ENCODE results near the gene CDC14B.
A peak's percentile ranks its signal among the peaks of the same experiment; 100 is the strongest.

CDC14B gene

GRCh38 chr9:96485280-96485679 lies 134.4 kb downstream of the CDC14B start:
- H3K27me3 ChIP-seq (ENCODE audit: insufficient read depth, low read length) = no peaks in the 10 kb centered on the region
- H3K27ac ChIP-seq (ENCODE audit: low read length) = no peak overlapping the region
- peaks cover 44% of the 10 kb centered on the region for H3K36me3 ChIP-seq (ENCODE audit: insufficient read depth, low read depth, low read length)
- H3K9me3 ChIP-seq (ENCODE audit: insufficient read depth, low read depth, low read length) = no peaks in the 10 kb centered on the region
- H3K9ac ChIP-seq (ENCODE audit: low read depth, low read length) = no peak overlapping the region
- H3K4me3 ChIP-seq (ENCODE audit: low read length) = no peak overlapping the region
- H3K4me1 ChIP-seq (ENCODE audit: insufficient read depth, low read length) = no peaks in the 10 kb centered on the region

- Histone ChIP-seq H3K4me1 (ENCODE audit: insufficient read depth, low read length) (no peaks in the 10 kb centered on the region), H3K27me3 (ENCODE audit: insufficient read depth, low read length) (no peaks in the 10 kb centered on the region), H3K9ac (ENCODE audit: low read depth, low read length) (no peak overlapping the region), H3K4me3 (ENCODE audit: low read length) (no peak overlapping the region), H3K9me3 (ENCODE audit: insufficient read depth, low read depth, low read length) (no peaks in the 10 kb centered on the region), H3K36me3 (ENCODE audit: insufficient read depth, low read depth, low read length) (peaks cover 37% of the 10 kb centered on the region), H3K27ac (ENCODE audit: low read length) (no peak overlapping the region)
Measured at GRCh38 chr9:96484521-96484931, 135.1 kb downstream of the CDC14B start.

- H3K36me3 ChIP-seq (ENCODE audit: insufficient read depth, low read depth, low read length) = peaks cover 31% of the 10 kb centered on the region
- no peaks in the 10 kb centered on the region for H3K9me3 ChIP-seq (ENCODE audit: insufficient read depth, low read depth, low read length)
- no peak overlapping the region for H3K4me3 ChIP-seq (ENCODE audit: low read length)
- H3K27ac ChIP-seq (ENCODE audit: low read length) = no peak overlapping the region
- no peaks in the 10 kb centered on the region for H3K27me3 ChIP-seq (ENCODE audit: insufficient read depth, low read length)
- no peak overlapping the region for H3K9ac ChIP-seq (ENCODE audit: low read depth, low read length)
- no peaks in the 10 kb centered on the region for H3K4me1 ChIP-seq (ENCODE audit: insufficient read depth, low read length)
Measured at GRCh38 chr9:96483733-96484390, 135.8 kb downstream of the CDC14B start.

- H3K9ac ChIP-seq (ENCODE audit: low read depth, low read length) = no peak overlapping the region
- peaks cover 24% of the 10 kb centered on the region for H3K36me3 ChIP-seq (ENCODE audit: insufficient read depth, low read depth, low read length)
- H3K4me1 ChIP-seq (ENCODE audit: insufficient read depth, low read length) = no peaks in the 10 kb centered on the region
- no peaks in the 10 kb centered on the region for H3K9me3 ChIP-seq (ENCODE audit: insufficient read depth, low read depth, low read length)
- H3K27ac ChIP-seq (ENCODE audit: low read length) = no peak overlapping the region
- no peak overlapping the region for H3K4me3 ChIP-seq (ENCODE audit: low read length)
- no peaks in the 10 kb centered on the region for H3K27me3 ChIP-seq (ENCODE audit: insufficient read depth, low read length)
Measured at GRCh38 chr9:96483197-96483596, 136.4 kb downstream of the CDC14B start.

GRCh38 chr9:96482476-96482875 lies 137.2 kb downstream of the CDC14B start:
- Histone ChIP-seq H3K36me3 (ENCODE audit: insufficient read depth, low read depth, low read length) (peaks cover 19% of the 10 kb centered on the region), H3K27me3 (ENCODE audit: insufficient read depth, low read length) (no peaks in the 10 kb centered on the region), H3K9me3 (ENCODE audit: insufficient read depth, low read depth, low read length) (no peaks in the 10 kb centered on the region), H3K9ac (ENCODE audit: low read depth, low read length) (no peak overlapping the region), H3K27ac (ENCODE audit: low read length) (no peak overlapping the region), H3K4me1 (ENCODE audit: insufficient read depth, low read length) (no peaks in the 10 kb centered on the region), H3K4me3 (ENCODE audit: low read length) (no peak overlapping the region)

GRCh38 chr9:96480736-96481135 lies 138.9 kb downstream of the CDC14B start:
- Histone ChIP-seq H3K9ac (ENCODE audit: low read depth, low read length) (no peak overlapping the region), H3K4me3 (ENCODE audit: low read length) (no peak overlapping the region), H3K9me3 (ENCODE audit: insufficient read depth, low read depth, low read length) (no peaks in the 10 kb centered on the region), H3K27ac (ENCODE audit: low read length) (no peak overlapping the region), H3K36me3 (ENCODE audit: insufficient read depth, low read depth, low read length) (peaks cover 11% of the 10 kb centered on the region), H3K4me1 (ENCODE audit: insufficient read depth, low read length) (no peaks in the 10 kb centered on the region), H3K27me3 (ENCODE audit: insufficient read depth, low read length) (no peaks in the 10 kb centered on the region)

GRCh38 chr9:96478829-96479371 lies 140.7 kb downstream of the CDC14B start:
- H3K27ac ChIP-seq (ENCODE audit: low read length) = no peak overlapping the region
- H3K9me3 ChIP-seq (ENCODE audit: insufficient read depth, low read depth, low read length) = no peaks in the 10 kb centered on the region
- no peak overlapping the region for H3K4me3 ChIP-seq (ENCODE audit: low read length)
- no peaks in the 10 kb centered on the region for H3K27me3 ChIP-seq (ENCODE audit: insufficient read depth, low read length)
- no peaks in the 10 kb centered on the region for H3K4me1 ChIP-seq (ENCODE audit: insufficient read depth, low read length)
- peaks cover 3% of the 10 kb centered on the region; the same call in 1 of the 2 replicates for H3K36me3 ChIP-seq (ENCODE audit: insufficient read depth, low read depth, low read length)
- H3K9ac ChIP-seq (ENCODE audit: low read depth, low read length) = no peak overlapping the region

GRCh38 chr9:96476591-96476990 lies 143.1 kb downstream of the CDC14B start:
- Histone ChIP-seq H3K4me3 (ENCODE audit: low read length) (no peak overlapping the region), H3K9ac (ENCODE audit: low read depth, low read length) (no peak overlapping the region), H3K9me3 (ENCODE audit: insufficient read depth, low read depth, low read length) (no peaks in the 10 kb centered on the region), H3K27ac (ENCODE audit: low read length) (no peak overlapping the region), H3K36me3 (ENCODE audit: insufficient read depth, low read depth, low read length) (peaks cover 22% of the 10 kb centered on the region), H3K4me1 (ENCODE audit: insufficient read depth, low read length) (no peaks in the 10 kb centered on the region), H3K27me3 (ENCODE audit: insufficient read depth, low read length) (no peaks in the 10 kb centered on the region)

- no peak overlapping the region for H3K4me3 ChIP-seq (ENCODE audit: low read length)
- no peaks in the 10 kb centered on the region for H3K4me1 ChIP-seq (ENCODE audit: insufficient read depth, low read length)
- H3K27me3 ChIP-seq (ENCODE audit: insufficient read depth, low read length) = no peaks in the 10 kb centered on the region
- H3K9me3 ChIP-seq (ENCODE audit: insufficient read depth, low read depth, low read length) = no peaks in the 10 kb centered on the region
- no peak overlapping the region for H3K9ac ChIP-seq (ENCODE audit: low read depth, low read length)
- no peak overlapping the region for H3K27ac ChIP-seq (ENCODE audit: low read length)
- peaks cover 27% of the 10 kb centered on the region for H3K36me3 ChIP-seq (ENCODE audit: insufficient read depth, low read depth, low read length)
Measured at GRCh38 chr9:96476013-96476412, 143.6 kb downstream of the CDC14B start.

- H3K36me3 ChIP-seq (ENCODE audit: insufficient read depth, low read depth, low read length) = peaks cover 46% of the 10 kb centered on the region; the same call in 1 of the 2 replicates
- no peak overlapping the region for H3K27ac ChIP-seq (ENCODE audit: low read length)
Measured at GRCh38 chr9:96467784-96468183, 151.9 kb downstream of the CDC14B start.

GRCh38 chr9:96464426-96464825 lies 155.2 kb downstream of the CDC14B start:
- Histone ChIP-seq H3K36me3 (ENCODE audit: insufficient read depth, low read depth, low read length) (peaks cover 20% of the 10 kb centered on the region; the same call in 1 of the 2 replicates), H3K4me1 (ENCODE audit: insufficient read depth, low read length) (peaks cover 26% of the 10 kb centered on the region), H3K27me3 (ENCODE audit: insufficient read depth, low read length) (no peaks in the 10 kb centered on the region), H3K27ac (ENCODE audit: low read length) (no peak overlapping the region), H3K9ac (ENCODE audit: low read depth, low read length) (no peak overlapping the region), H3K9me3 (ENCODE audit: insufficient read depth, low read depth, low read length) (no peaks in the 10 kb centered on the region), H3K4me3 (ENCODE audit: low read length) (no peak overlapping the region)

More at GRCh38 chr9:96467784-96468183, 151.9 kb downstream of the CDC14B start:
- no peak overlapping the region for H3K9ac ChIP-seq (ENCODE audit: low read depth, low read length)
- no peaks in the 10 kb centered on the region for H3K9me3 ChIP-seq (ENCODE audit: insufficient read depth, low read depth, low read length)
- H3K4me3 ChIP-seq (ENCODE audit: low read length) = no peak overlapping the region
- H3K4me1 ChIP-seq (ENCODE audit: insufficient read depth, low read length) = peaks cover 4% of the 10 kb centered on the region
- H3K27me3 ChIP-seq (ENCODE audit: insufficient read depth, low read length) = no peaks in the 10 kb centered on the region

GRCh38 chr9:96462541-96462940 lies 157.1 kb downstream of the CDC14B start:
- no peaks in the 10 kb centered on the region for H3K9me3 ChIP-seq (ENCODE audit: insufficient read depth, low read depth, low read length)
- peaks cover 29% of the 10 kb centered on the region for H3K4me1 ChIP-seq (ENCODE audit: insufficient read depth, low read length)
- H3K27ac ChIP-seq (ENCODE audit: low read length) = no peak overlapping the region
- H3K4me3 ChIP-seq (ENCODE audit: low read length) = no peak overlapping the region
- peaks cover 18% of the 10 kb centered on the region; the same call in 1 of the 2 replicates for H3K36me3 ChIP-seq (ENCODE audit: insufficient read depth, low read depth, low read length)
- no peaks in the 10 kb centered on the region for H3K27me3 ChIP-seq (ENCODE audit: insufficient read depth, low read length)
- 0 out of 2 replicates have a peak overlapping the region, but pooled peaks have one; percentile 15 for H3K9ac ChIP-seq (ENCODE audit: low read depth, low read length)
